Psoas muscle (tissue), 8 donors: ENCODE measurements around the gene MTG1. TPM values are rescaled to one million over a fixed set of nuclear protein-coding genes. Genes with fewer than 3 reads are reported as not detected.
"Not testable (repeated sequence)": the region's sequence is repeated elsewhere in the genome, so short reads cannot be mapped to it uniquely, and the experiment has no call there.

Experiments
- ATAC-seq, 4 donors: fragments of 200-7000 bp; cut with Tn5 transposase; one replicate each; pipeline ENCODE4 v1.9.1; 2020; ENCODE audit warnings: moderate library complexity in 3 of 4, mild to moderate bottlenecking in 2 of 4
- DNase-seq, 2 donors: peaks; one replicate each; pipeline ENCODE4 v3.0.0-alpha.2; 2020
- H3K27ac ChIP-seq: fragments of 200-600 bp; one replicate; pipeline ENCODE4 v1.8.0; 2022
- H3K27me3 ChIP-seq, 3 donors: fragments of 200-600 bp in 1 of 3; one replicate each; pipeline versions ENCODE4 v1.6.1 to v1.8.0; 2013 to 2022; ENCODE audit warnings: low read length in 2 of 3, mild to moderate bottlenecking in 2 of 3, moderate library complexity in 1 of 3; ENCODE audit not compliant: insufficient read depth in 3 of 3
- H3K36me3 ChIP-seq, 2 donors: fragments of 200-600 bp in 1 of 2; one replicate each; pipeline versions ENCODE4 v1.6.1 to v1.8.0; 2013 to 2022; ENCODE audit warnings: low read depth in 1 of 2, mild to moderate bottlenecking in 1 of 2, moderate library complexity in 1 of 2; ENCODE audit not compliant: insufficient read depth in 1 of 2
- H3K4me1 ChIP-seq: fragments of 200-600 bp; one replicate; pipeline ENCODE4 v1.8.0; 2022
- H3K4me3 ChIP-seq: fragments of 200-600 bp; one replicate; pipeline ENCODE4 v1.8.0; 2022; ENCODE audit warnings: mild to moderate bottlenecking
- H3K9me3 ChIP-seq: fragments of 200-600 bp; one replicate; pipeline ENCODE4 v1.8.0; 2022
- WGBS, 3 donors: extraction: QIAGEN DNeasy Blood & Tissue Kit; methylation state at CpG; one replicate each; pipeline versions ENCODE4 v1.1.6 to v1.1.7; 2013; 5-methylcytosine and 5-hydroxymethylcytosine counted together
- intact Hi-C, 2 donors: fragments of 100-400 bp; cut with DNase I; formaldehyde crosslinking; loops; one replicate each; pipeline versions ENCODE4 v1.11.0 to v1.14.2; 2022
- polyA plus RNA-seq, 3 donors: library from polyadenylated mRNA; stranded (reverse); fragments of 200-250 nt; gene quantifications; one replicate each; pipeline ENCODE4 v1.2.3, GENCODE V29; 2013
- total RNA-seq, 4 donors: library from RNA; stranded (reverse); fragmentation: NEBNext Ultra II Directional in 2 of 4; extraction: Animal tissue kit (Norgen Biotek cat#: 25700) in 2 of 4; gene quantifications; one replicate each; pipeline versions ENCODE4 v1.2.1 to v1.2.4, GENCODE V29; 2021 to 2023
- TF ChIP-seq, protein P1 (sequence below): fragments of 200-600 bp; IDR thresholded peaks from one replicate; pipeline ENCODE4 v1.8.0; 2022; ENCODE audit warnings: antibody characterized with exemption
- donor health status: healthy with polysubstance abuse.
- donor health status: DM: no; HTN: no; CAD: no; lungs with moderate emphysema.
- donor health status: Bipolar disorder and iron deficiency.
- donor health status: healthy.
- donor health status: DM: yes; HTN: yes; CAD: no.
- donor health status: DM: no; HTN: no; CAD: no.
- donor health status: DM: no; HTN: no; CAD: no.
- donor health status: DM: yes; HTN: yes; CAD: no.

The MTG1 gene
- total and polyA plus RNA-seq, 7 donors: 22.7 to 67.1 (median 31.5) TPM

DNA sequence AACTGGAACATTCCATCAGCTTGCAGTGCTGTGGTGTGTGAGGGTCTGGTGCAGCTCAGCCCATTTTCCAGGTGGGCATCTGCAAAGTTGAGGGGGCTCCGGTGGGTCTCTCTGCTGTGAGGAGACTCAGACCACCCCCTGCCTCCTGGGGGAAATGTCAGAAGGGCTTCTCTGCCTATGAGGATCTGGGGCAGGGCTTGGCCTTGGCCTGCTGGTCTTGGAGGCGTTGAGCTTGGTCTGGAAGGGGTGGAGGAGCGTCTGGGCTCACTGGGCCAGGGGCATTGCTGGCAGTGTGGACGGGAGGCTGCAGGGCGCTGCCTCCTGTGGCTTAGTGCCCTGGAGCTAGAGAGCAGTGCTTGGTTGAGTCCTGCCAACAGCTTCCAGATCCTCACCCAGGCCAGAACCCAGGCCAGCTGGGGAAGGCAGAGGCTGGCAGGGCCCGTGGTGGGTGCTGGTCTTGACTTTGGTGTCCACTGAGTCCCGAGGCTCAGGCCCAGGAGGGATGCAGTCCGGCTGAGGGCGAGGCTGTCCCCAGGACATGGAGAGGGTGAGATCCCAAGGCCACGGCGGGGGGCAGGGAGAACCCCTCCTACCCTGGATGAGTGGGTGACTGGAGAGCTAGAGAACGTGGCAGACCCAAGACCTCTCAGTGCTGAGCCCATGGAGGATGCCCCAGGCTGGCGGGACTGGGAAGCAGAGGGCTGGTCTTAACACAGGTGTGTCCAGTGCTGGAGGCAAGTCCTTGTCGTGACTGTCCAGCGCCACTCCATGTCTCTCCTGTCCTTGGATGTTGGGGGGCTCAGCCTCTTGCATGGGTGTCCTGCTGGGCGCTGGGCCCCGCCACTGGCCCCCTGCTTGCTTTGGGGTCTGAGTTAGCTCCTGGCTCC, 27.6 kb downstream of the MTG1 start:
- intact Hi-C loops: no loop called here
- no peak overlapping the region for H3K4me3 ChIP-seq
- peaks cover 0 to 15% (median 8%) of the 10 kb centered on the region in 3 donors for H3K27me3 ChIP-seq
- H3K9me3 ChIP-seq: no peaks in the 10 kb centered on the region
- H3K36me3 ChIP-seq: peaks cover 0 to 35% of the 10 kb centered on the region in 2 donors
- WGBS, 3 donors: 73 to 82% (median 75%) methylated on average over 14 to 16 of the region's 17 CpGs
- DNase-seq (no peak), ATAC-seq (peak in 1 of 4 donors; percentile 8)
- no peak overlapping the region for H3K27ac ChIP-seq
- peaks cover 3% of the 10 kb centered on the region for H3K4me1 ChIP-seq
- TF ChIP-seq, protein P1, sequence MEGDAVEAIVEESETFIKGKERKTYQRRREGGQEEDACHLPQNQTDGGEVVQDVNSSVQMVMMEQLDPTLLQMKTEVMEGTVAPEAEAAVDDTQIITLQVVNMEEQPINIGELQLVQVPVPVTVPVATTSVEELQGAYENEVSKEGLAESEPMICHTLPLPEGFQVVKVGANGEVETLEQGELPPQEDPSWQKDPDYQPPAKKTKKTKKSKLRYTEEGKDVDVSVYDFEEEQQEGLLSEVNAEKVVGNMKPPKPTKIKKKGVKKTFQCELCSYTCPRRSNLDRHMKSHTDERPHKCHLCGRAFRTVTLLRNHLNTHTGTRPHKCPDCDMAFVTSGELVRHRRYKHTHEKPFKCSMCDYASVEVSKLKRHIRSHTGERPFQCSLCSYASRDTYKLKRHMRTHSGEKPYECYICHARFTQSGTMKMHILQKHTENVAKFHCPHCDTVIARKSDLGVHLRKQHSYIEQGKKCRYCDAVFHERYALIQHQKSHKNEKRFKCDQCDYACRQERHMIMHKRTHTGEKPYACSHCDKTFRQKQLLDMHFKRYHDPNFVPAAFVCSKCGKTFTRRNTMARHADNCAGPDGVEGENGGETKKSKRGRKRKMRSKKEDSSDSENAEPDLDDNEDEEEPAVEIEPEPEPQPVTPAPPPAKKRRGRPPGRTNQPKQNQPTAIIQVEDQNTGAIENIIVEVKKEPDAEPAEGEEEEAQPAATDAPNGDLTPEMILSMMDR: no peak

DNA sequence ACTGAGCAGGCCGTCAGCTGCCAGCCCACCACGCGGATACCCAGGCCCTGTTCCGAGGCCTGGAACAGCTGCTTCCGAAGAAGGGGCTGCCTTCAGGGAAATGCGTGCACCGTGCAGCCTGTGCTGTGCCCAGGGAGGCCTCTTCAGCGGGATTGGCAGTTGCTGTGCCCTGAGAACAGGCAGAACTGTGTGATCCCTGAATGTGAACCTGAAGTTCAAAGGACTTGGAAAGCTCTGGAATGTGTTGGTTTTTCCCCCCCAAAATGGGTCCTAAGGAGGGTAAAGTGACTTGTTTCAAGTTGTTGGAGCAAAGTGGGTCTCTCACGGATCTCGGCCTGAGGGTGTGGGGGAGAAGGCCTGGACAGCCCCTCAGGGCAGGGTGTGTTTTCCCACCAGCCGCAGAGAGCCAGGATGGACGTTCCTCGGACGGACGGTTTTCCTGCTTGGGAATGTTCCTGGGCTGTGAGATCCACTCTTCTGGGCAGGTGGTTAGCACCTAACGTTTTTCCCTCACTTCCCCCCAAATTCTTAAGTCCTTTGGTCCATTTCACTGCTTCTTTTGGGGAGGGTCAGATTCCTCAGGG, 28.4 kb downstream of the MTG1 start:
- Histone ChIP-seq H3K27ac (no peak overlapping the region), H3K9me3 (no peaks in the 10 kb centered on the region), H3K36me3 (peaks cover 0 to 35% of the 10 kb centered on the region in 2 donors), H3K27me3 (peaks cover 0 to 15% (median 8%) of the 10 kb centered on the region in 3 donors), H3K4me1 (peaks cover 3% of the 10 kb centered on the region), H3K4me3 (no peak overlapping the region)
- TF ChIP-seq, protein P1: no peak
- DNase-seq: no peak
- intact Hi-C loops: no loop called here
- WGBS, 3 donors: 65 to 74% (median 66%) methylated on average over 16 of the region's 16 CpGs
- ATAC-seq: no peak

DNA sequence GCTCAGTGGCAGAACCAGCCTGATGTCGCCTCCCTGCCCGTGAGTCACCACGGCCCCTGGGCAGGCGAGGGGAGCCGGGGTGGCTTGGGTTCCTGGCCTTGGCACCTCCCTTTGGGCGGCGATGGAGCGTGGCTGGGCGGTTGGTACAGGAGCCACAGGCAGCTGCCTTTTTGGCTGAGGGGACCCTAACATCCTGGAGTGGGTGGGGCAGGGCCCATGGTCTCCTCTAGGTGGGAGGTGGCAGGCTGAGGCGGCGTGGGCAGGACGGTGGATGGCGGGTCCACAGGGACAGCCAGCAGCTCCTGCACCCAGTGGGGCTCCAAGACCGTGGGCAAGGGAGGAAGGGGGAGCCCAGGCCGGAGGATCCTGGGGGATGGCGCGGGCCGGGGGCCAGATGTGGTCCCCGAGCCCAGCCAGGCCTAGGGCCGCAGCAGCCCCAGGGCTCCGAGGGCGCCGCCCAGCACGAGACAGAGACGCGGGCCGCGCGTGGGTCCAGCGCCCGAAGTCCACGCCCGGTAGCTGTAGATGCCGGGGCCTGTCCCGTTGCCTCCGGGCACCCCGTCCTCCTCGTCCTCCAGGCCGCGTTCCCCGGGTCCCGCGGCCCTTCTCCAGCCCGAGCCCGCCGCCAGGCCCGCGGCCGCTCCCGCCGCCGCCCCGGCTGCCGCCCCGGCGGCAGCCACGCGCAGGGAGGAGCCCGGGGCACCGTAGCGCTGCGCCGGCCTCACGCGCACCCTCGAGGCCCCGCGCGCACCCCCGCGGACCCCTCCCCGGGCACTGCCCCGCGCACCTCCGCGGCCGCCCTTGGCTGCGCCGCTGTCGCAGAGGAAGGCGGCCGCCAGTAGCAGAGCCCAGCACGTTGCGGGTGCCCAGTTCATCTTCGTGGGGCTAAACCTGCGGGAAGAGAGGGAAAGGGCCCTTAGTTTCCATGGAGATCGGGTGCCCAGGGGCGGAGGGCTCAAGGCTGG, 29.1 kb downstream of the MTG1 start:
- DNase-seq (no peak), ATAC-seq (peak in 2 of 4 donors; percentile 22 to 45)
- peaks cover 0 to 15% (median 8%) of the 10 kb centered on the region in 3 donors for H3K27me3 ChIP-seq
- intact Hi-C loops: no loop called here
- no peak overlapping the region for H3K4me3 ChIP-seq
- WGBS, 3 donors: 12 to 15% (median 14%) methylated on average over 58 to 88 of the region's 88 CpGs
- H3K4me1 ChIP-seq: peaks cover 3% of the 10 kb centered on the region
- peaks cover 0 to 30% of the 10 kb centered on the region in 2 donors for H3K36me3 ChIP-seq
- TF ChIP-seq, protein P1: no peak
- no peak overlapping the region for H3K27ac ChIP-seq
- peaks cover 1% of the 10 kb centered on the region for H3K9me3 ChIP-seq

DNA sequence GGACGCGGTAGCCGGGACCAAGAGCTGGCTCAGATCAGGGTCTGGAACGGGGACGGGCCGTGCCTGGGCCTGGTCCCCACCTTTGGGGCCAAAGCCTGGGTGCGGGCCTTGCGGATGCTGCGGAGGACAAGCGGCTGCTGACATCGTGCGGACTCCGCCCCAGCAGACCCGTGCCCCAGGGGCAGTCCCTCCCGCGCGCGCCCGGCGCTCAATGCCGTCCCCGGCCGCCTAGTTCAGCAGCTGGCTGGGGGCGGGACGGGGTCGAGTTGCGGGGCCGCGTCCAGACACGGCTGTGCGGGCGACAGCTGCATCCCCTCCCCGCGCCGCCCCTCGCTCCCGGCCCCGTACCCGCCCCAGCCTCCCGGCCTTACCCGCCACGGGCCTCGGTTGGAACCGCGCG, 30.1 kb downstream of the MTG1 start:
- H3K4me3 ChIP-seq, H3K27ac ChIP-seq, H3K9me3 ChIP-seq, DNase-seq, H3K4me1 ChIP-seq, intact Hi-C loops: not testable (repeated sequence)
- no CpG with 5 or more reads among the region's 46 CpGs for WGBS, 3 donors
- Histone ChIP-seq H3K36me3 (peaks cover 0 to 23% of the 10 kb centered on the region in 2 donors), H3K27me3 (peaks cover 0 to 15% (median 8%) of the 10 kb centered on the region in 3 donors)
- ATAC-seq: peak; percentile 18 to 29 (median 23)

DNA sequence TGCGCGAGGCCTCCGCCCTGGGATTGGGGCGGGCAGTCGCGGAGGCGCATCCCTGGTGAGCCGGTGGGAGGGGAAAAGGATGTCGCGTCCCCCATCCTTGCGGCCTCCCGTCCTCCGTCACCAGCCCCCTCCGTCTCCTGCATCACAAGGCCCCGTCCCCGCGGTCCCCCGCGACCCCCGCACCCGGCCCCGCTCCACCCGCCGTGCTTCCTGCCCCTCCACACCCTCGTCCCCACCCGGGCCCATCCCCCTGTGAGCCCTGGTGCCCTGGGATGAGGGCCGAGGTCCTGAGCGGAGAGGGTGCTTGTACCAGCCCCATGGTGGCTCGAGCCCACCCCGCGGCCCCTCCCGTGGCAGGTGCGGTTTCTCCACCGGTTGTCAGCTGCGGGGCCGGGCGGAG, 30.6 kb downstream of the MTG1 start, which contains the start of gene SPRN:
TSS of gene SPRN (minus strand) at position 25 of the 400 bp plus-strand sequence. CDS start 944 bp downstream, outside the sequence.
- H3K4me1 ChIP-seq, H3K9me3 ChIP-seq, H3K4me3 ChIP-seq, intact Hi-C loops, H3K27ac ChIP-seq, DNase-seq: not testable (repeated sequence)
- H3K27me3 ChIP-seq: peaks cover 0 to 15% (median 8%) of the 10 kb centered on the region in 3 donors
- H3K36me3 ChIP-seq: peaks cover 0 to 18% of the 10 kb centered on the region in 2 donors
- ATAC-seq: peak in 2 of 4 donors; percentile 14 to 26
- 17 to 18% methylated on average over 5 to 13 of the region's 37 CpGs; no CpG with 5 or more reads in 1 of the 3 donors for WGBS, 3 donors

DNA sequence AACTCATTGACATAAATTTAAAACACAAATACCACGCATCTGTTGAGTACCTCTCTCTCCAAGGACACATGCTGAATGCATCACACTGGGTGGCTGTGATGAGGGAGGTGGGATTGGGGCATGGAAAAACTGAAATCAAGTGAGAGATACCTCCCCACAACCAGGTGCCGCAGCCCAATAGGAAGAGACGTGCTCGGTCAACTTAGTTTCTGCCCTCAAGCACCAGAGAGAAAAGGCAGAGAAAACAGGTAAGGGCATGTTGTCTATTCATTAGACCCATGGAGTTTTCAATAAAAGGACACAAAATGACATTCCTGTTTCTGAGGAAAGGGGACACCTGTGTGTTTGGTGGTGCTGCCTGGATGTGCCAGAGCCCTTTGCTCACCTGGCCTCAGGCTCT, 35.6 kb downstream of the MTG1 start:
- DNase-seq, H3K4me3 ChIP-seq, H3K9me3 ChIP-seq, H3K27ac ChIP-seq, H3K4me1 ChIP-seq, ATAC-seq, H3K27me3 ChIP-seq, H3K36me3 ChIP-seq: not testable (repeated sequence)
- 87 to 92% (median 91%) methylated on average over 4 of the region's 4 CpGs for WGBS, 3 donors
- intact Hi-C loops: loop anchor here in 1 of 2 donors (5.0 kb wide), 1 partner anchor 138 kb away; the partner anchor contains the start of gene SYCE1

DNA sequence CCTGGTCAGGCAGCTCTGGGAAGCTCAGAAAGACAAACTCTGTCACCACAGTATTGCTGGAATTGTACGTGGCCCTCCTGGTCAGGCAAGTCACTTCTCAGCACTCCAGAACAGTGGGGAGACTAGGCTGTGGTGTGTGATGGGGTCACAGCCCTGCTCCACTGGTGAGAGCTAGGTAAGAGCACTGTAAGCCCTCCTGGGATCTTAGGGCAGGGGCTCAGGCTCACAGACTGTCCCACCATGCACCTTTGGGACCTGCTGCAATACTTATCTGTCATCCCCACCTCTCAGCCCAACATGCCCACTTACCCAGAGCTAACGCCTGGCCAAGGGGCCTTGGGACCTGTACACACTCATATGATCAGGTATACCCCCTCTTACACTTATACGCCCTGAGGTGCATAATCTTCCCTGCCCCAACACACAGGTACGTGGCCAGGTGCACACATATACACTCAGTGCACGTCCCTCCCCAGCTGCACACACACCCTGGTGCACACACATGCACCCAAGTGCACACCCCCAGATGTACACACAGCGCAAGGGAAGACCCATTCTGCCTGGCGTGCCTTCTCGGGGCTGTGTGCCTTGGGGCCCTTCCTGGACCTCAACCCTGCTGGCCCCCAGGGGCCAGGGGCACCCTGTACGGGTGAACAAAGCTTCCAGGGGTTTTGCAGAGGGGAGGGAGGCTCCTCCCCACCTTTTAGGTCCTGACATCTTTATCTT, 38.1 kb downstream of the MTG1 start:
- H3K36me3 ChIP-seq, H3K4me3 ChIP-seq, H3K4me1 ChIP-seq, DNase-seq, H3K27me3 ChIP-seq, intact Hi-C loops, H3K27ac ChIP-seq: not testable (repeated sequence)
- ATAC-seq: peak in 3 of 4 donors; percentile 19 to 36 (median 23)
- WGBS, 3 donors: 59 to 80% (median 66%) methylated on average over 4 to 6 of the region's 9 CpGs
- H3K9me3 ChIP-seq: peaks cover 11% of the 10 kb centered on the region
